Urothelium cell line (cell line): ENCODE results near the gene PTPRK.
"Not testable (repeated sequence)": the region's sequence is repeated elsewhere in the genome, so short reads cannot be mapped to it uniquely, and the experiment has no call there.

Experiments used
- DNase-seq: peaks from one replicate; pipeline ENCODE4 v3.0.0; 2011; ENCODE audit warnings: low spot score, mixed read lengths
- FAIRE-seq: peaks from 2 replicates; lab custom pipeline; 2011; peaks lifted over from hg19 to GRCh38; lab: Jason Lieb, UNC

The PTPRK gene

DNA sequence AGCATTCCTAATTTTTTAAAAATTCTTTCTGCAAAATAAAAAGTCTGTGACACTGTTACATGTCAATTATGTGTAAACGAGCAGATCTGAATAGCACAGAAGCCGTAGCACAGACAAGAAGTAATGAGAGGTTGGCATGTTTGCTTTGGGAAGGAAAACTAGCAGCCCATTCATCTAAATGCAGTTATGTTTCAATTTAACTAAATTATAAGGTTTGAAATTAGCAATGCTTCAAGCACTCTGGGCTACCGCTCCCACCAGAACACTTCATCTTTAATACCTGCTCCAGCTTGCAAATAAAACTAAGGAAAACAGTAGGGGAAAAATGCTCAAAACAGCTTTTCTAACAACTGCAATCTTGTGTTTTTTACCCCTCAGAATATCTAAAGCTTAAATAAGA, 73.9 kb downstream of the PTPRK start:
- no peak for DNase-seq

DNA sequence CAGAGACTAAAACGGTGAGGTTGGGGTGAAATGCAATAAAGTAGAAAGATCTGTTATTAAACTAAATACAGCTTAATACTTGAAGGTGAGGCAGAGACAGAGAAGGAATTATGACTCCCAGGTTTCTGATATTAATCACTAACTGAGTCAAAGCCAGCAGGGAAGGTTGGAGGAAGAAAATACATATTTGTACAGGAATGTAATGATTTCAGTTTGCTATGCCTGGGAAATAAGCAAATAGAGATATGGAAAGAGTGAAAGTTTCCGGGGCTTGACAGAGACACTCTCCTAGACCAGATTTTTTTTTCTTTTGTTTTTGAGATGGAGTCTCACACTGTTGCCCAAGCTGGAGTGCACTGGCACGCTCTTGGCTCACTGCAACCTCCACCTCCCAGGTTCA, 76.8 kb downstream of the PTPRK start:
- FAIRE-seq: no peak
- no peak for DNase-seq

More for the DNA sequence above, 73.9 kb downstream of the PTPRK start:
- no peak for FAIRE-seq

DNA sequence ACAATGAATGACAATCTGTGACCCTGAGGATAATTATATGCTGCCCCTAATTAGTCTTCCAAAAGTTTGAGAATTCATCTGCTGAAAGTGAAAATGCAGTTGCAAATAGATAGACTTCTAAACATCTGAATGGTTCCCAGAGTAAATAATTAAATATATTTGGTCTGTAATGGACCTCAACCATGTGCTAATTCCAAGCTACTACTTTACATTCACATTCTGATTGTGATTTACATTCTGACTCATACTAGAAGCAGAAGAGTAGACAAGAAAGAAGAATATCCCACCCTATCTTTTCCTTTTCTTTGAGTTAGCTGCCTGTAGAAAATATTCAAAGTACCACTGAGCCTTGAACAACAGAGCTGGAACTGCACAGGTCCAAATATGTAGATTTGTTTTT, 80.8 kb downstream of the PTPRK start:
- FAIRE-seq (no peak), DNase-seq (no peak)

DNA sequence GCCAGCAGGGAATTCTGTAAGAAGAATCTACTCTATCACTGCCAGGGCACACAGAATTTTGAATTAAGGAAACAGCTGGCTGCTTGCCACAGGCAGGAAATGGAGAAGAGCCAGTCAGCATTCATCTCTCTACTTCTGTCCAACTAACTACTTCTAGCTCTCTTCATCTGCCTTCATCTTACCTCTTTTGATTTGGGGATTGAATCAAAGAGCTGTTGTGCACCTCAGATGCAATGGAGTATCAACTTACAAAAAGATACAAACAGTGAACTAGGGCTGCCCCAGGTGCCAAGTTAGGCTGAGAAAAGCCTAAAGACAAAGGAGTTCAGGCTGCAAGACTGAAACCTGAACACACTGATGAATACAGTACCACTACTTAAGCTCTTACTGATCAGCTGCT, 82.0 kb downstream of the PTPRK start:
- FAIRE-seq (no peak), DNase-seq (no peak)

DNA sequence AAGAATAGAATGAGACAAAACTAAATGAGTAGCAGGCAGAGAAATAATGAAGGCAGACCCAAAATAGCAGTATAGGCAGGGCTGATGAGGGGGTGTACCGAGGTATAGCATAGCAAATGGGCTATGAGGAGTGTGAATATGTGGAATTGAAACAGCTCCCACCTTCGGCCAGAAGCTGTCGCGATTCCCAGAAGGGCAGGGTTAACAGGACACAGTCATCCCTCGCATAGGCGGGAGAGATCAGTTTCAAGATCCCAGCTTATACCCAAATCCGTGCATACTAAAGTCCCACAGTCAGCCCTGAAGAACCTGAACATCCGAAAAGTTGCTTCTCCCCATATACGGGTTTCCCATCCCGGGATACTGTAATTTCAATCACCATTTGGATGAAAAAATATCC, 82.7 kb downstream of the PTPRK start:
- DNase-seq: no peak
- no peak for FAIRE-seq

DNA sequence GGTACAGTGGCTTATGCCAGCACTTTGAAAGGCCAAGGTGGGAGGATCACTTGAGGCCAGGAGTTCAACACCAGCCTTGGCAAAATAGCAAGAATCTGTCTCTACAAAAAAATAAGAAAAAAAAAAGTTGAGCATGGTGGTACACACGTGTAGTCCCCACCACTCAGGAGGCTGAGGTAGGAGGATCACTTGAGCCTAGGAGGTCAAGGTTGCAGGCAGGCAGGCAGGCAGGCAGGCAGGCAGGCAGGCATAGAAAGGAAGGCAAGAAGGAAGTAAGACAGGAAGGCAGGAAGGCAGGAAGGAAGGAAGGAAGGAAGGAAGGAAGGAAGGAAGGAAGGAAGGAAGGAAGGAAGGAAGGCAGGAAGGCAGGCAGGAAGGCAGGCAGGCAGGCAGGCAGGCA, 85.6 kb downstream of the PTPRK start:
- not testable (repeated sequence) for DNase-seq, FAIRE-seq

DNA sequence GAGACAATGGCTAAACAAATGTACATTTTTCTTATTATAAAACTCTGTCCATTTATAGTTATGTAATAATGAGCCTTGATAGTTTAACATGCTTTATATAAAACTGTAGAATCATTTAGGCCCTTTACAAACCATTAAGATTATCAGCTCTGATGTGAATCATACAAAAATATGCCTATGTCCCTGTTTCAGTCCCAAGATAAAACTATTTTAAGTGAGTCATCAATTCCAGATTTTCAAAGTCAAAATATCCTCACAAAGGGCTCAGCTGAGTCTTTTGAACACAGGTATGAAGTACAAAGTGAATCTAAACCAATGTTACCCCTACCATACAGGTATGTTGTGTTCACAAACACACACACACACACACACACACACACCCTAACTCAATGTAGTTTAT, 88.0 kb downstream of the PTPRK start:
- peak; percentile 6 for DNase-seq
- FAIRE-seq: no peak

DNA sequence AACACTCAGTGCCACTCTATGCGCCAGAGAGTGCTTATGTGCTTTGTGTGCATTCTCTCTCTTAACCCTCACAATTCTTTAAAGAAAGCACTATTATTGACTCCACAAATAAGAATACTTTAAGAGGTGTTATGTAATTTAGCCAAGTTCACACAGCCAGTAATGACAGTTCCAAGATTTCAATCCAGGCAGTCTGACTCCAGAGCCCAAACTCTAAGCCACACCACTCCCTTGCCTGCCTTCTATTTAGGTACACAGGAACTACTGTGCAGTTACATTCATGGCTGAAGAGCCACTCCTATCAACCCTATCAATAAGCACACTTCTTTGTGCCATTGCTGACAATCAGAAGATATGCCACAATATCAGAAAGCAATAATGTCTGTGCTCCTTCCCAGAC, 93.3 kb downstream of the PTPRK start:
- DNase-seq (no peak), FAIRE-seq (no peak)

DNA sequence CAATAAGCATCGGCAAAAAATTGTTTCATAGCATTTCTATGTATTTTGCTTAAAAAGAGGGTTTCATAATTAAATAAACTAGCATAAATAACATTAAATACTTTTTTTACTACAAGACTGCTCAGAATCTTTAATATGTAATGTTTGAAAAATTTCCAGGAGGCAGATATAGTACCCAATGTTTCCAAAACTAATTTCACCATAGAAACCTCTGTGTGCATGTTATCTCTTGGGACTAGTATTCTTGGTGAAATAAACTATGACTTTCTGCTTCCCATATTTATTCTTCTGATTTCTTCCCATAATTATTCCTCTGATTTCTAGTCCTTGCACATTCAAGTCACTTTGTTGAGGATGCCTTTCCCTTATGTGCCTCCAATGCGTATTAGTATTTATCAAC, 94.5 kb downstream of the PTPRK start:
- FAIRE-seq (no peak), DNase-seq (no peak)

DNA sequence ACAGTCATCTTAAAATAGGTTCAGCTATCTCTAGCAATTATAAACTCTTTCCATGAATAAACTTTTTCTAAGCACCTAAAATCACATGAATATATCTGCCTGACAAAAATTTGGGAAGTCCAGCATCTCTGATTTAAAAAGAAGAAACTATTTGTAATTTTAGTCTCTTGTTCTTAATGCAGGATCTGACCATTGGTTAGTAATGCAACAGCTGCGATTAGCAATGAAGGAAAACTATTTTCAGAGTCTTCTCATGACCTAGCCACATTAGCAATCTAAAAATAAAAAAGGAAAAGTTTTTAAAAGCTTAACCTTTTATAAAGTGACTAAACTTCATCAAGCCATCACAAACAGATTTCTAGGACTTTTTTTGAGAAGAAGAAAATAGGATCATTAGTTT, 97.5 kb downstream of the PTPRK start:
- no peak for FAIRE-seq
- no peak for DNase-seq

DNA sequence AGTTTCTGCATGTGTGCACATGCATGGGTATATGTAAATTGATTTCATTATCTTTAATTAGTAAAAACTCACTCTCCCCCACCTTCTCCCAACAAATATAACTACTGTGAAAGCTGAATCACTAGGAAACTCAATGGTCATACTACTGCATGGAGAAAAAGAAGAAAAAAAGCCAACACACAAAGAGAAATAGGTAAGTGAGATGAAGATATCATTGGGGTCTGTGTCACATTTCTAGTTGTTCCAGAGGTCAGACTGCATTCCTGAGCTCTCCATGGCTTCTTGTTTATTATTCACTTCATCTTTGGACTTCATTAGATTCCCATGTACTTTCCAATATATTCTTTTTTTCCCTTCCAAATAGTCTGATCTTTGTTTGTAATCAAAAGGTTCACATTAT, 98.2 kb downstream of the PTPRK start:
- FAIRE-seq (no peak), DNase-seq (no peak)

DNA sequence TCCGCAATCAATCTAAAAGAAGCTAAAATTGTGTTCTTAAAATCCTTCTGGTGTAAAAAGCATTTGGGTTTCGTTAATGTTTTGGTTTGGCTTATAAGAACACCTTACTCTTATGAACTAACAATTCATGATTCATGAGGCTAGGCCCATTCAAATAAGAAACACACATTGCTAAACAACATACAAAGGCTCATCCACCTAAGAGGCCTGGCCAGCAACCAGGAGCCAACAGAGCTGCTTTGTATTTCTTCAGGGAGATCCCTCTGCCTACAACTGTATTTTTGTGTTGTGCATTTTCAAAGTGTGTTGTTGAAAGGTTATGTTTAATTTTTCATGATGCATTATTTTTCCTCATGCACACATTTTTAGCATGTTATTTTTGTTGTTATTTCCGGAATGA, 98.6 kb downstream of the PTPRK start:
- DNase-seq: no peak
- no peak for FAIRE-seq

DNA sequence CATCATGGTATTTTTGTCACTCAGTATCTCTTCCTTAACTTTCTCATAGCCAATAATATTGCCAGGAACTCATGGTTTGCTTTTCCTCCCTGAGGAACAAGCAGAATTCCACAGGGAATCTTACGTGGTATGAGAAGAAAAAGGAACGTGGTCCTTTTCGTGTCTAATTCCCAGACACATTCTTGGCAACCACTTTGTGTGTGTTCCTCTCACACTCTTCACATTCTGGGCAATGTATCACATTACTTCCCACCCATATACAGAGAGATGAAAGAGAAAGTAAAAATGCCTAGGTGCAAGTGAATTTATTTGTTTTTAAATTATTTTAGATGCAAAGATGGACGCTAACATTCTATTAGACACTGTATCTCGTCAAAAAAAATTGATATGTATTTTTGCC, 102.7 kb downstream of the PTPRK start:
- FAIRE-seq: no peak
- DNase-seq: no peak

DNA sequence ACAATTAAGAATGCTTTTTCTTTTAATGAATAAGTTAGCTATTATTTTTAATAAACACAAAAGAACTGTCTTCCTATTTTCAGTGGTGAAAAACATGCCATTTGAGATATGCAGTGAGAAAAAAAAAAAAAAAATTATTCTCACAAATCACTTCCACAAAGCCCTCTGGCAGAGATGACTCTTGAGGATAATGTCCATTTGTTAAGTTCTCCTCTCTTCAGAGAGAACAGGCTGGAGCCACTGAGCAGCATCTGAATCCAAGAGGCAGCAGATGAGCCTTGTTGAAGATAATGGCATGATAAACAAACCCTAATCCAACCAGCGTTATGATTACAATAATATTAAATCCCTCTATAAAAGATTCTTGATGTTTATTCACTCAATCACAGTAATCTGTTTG, 105.0 kb downstream of the PTPRK start:
- no peak for FAIRE-seq
- no peak for DNase-seq

DNA sequence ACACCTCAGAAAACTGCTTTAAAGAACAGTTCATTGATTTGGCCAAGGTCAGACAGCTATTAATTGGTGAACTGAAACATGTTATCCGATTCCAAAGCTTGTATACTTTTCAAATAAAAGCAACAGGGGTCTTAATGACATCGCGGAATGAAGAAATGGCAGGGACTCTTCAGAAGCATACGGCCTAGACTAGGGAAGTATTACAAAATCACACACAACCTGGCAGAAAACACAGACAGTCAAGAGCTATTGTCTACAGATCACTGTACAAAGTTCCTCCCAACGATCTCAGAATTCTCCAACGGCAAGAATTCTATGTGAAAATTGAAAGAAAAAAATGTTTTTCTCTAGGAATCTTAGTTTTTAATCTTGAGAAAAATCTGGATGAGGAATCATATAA, 105.5 kb downstream of the PTPRK start:
- DNase-seq: no peak
- no peak for FAIRE-seq

DNA sequence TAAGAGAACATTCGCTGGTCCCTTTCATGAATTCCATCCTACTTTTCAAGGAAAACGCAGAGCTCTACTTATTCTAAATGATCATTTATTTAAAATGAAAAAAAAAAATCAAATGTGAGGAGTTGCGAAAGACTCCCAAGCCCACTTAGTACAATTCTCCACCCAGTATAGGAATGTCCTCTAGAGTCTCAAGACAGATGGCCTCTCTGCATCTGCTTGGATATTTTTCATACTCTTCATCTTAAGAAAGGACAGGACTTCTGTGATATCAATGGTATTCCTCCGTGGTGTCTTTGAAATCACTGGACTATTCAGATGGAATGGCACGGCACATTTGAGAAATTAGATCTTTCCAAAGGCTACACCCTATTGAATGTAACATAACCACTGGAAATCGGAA, 107.1 kb downstream of the PTPRK start:
- FAIRE-seq (no peak), DNase-seq (no peak)

DNA sequence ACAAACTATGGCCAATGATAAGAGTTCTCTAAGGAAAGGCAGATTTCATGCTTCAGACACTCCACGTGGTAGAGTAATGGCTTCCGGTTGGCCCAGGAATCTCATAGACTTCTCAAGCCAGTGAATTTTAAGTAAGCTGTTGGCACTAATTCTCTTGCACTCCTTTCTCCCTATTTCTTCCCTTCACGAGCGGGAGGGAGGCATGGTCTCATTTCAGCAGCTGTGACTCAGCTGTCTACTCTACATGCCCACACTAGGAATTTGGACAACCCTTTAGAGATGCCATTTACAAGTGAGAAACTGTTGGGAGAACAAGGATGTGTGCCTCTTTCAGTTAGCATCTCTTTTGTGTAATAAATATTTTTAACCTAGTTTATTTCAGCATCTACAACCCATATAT, 107.7 kb downstream of the PTPRK start:
- FAIRE-seq (no peak), DNase-seq (no peak)

DNA sequence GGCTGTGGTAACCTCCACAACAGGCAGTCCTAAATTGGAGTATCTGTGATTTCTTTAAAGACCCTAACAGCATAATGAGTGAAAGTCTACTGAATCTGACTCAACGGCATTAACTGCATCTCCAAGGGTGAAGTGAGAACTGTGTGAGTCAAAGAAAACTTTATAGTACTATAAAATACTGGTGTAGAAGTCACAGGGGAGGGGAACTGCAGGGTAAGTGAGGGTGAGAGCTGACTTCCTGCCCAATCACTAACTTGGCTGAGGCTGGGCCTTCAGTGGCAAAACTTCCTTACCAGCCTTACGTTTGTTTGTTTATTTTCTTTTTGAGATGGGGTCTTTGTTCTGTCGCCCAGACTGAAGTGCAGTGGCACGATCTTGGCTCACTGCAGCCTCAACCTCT, 109.8 kb downstream of the PTPRK start:
- DNase-seq (no peak), FAIRE-seq (no peak)

DNA sequence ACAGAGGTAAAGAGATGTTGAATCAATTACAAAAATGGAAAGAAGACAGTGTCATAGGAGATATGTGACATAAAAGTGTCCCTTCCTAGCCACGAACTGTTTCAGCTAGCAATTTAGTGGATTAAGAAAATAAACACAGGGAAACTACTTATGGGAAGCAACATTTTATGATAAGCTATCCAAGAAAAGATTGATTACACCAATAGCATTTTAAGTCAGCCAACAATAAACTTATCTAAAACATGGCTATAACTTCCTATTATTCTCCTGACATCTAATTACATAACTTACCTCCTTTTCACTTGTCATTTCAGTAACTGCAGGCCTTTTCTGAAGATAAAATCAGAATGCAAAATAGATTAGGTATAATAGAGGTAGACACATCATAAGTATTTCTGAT, 111.4 kb downstream of the PTPRK start:
- no peak for FAIRE-seq
- DNase-seq: no peak

DNA sequence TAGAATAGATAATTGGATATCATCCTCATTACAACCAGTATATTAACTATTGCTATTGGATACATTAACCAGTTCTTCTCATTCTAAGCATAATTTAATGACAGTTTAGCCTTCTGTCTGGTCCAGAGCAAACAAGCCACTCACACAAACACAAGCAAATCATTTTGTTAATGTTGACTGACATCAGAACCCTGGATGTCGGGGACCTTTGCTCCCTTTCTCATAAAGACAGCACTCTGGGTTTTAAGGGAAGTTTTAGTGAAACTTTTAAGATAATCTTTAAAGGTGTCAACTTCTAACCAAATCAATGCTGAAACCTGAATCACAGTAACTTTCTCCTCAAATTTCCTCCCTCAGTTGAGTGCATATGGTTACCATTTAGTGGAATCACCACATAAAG, 113.9 kb downstream of the PTPRK start:
- no peak for FAIRE-seq
- DNase-seq: no peak

DNA sequence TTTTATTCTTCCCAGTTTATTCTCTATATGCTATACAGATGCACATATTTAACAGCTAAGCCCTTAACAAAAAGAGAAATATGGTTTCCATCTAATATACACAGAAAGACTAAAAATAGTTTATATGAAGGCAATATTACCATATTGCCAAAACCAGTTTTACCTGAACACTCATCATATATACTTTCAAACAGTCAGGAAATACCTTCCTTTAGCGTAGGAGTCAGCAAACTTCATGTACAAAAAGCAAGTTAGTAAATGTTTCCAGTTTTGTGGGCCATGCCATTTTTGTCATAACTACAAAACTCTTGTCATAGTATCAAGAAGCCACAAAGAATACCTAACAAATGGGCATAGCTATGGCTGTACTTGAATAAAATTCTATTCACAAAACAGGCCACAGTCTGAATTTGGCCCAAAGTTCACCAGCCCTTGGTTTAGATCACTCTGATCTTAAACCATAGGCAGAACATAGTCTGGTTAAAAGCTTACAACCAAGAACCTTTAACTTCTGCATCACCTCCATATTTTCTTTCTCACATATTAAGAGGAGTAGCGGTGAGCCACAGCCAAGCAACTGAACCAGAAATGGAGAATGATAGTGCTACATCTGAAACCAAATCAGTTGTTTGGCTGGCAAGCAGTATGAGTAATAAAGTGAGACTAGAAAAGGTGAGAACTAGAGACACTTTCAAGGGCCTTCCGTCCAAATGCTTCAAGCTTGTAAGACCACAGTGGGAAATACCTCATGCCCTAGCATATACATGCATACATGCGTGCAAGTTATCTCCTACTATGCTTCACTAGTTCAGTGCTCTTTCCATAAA, 116.6 kb downstream of the PTPRK start:
- FAIRE-seq (no peak), DNase-seq (no peak)

DNA sequence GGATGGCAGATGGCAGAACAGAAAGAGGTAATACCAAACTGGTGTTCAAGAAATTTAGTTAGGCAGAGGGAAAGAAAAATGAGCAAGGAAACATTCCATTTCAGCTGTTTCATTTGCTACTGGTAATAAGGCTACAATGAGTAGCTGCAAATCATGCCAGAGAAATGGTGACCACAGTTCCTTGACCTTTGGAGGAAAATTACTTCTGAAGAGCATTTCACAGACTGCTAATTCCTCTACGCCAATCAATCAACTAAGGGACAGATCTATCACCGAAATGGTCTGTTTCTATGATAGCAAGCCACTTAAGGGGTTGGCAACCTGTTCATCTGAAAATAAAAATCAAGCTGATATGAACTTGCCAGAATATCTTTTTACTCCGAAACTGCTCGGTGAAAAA, 119.5 kb downstream of the PTPRK start:
- FAIRE-seq: no peak
- DNase-seq: no peak

DNA sequence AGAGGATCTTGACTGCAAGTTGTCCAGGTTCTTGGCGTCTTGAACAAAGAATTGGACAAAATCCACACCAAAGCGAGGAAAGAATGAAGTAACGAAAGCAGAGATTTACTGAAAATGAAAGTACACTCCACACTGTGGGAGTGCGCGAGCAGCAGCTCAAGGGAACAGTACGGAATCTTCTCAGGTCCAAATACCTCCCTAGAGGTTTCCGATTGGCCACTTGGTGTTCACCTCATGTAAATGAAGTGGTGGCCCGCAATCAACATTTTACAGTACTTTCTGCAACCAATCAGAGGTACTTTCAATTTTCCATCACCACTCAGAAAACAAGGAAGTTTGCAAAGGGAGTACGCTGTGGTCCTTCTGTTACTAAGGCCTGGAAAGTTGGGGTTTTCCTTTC, 122.4 kb downstream of the PTPRK start:
- peak; percentile 70 for DNase-seq
- peak; percentile 86 for FAIRE-seq
